K562 (cell line): ENCODE results near the gene MAU2. TPM values are rescaled to one million over a fixed set of nuclear protein-coding genes. Genes with fewer than 3 reads are reported as not detected.

Experiments
- CBX5 ChIP-seq: IDR thresholded peaks from 2 replicates; pipeline ENCODE4 v1.6.1; 2014; ENCODE audit warnings: low read depth, borderline replicate concordance
- CXXC5 ChIP-seq: fragments of 250-450 bp; sonication (Bioruptor Pico); IDR thresholded peaks from 2 replicates; pipeline ENCODE4 v1.8.0; 2022; ENCODE audit warnings: inconsistent platforms, mild to moderate bottlenecking, moderate library complexity
- FOXO4 ChIP-seq: fragments of 450-650 bp; formaldehyde crosslinking; IDR thresholded peaks from 2 replicates; pipeline ENCODE4 v1.4.0; 2020; ENCODE audit warnings: mild to moderate bottlenecking, moderate library complexity
- JUNB ChIP-seq: fragments of 450-650 bp; formaldehyde crosslinking; conservative IDR thresholded peaks from 2 replicates; pipeline ENCODE4 v1.4.0; 2020; ENCODE audit warnings: mild to moderate bottlenecking
- MXI1 ChIP-seq: IDR thresholded peaks from 2 replicates; pipeline ENCODE4 v1.6.1; 2011; ENCODE audit warnings: low read depth, mild to moderate bottlenecking, improper control_type of control experiment, low read length
- SMARCC2 ChIP-seq: fragments of 450-650 bp; IDR thresholded peaks from 2 replicates; pipeline ENCODE4 v1.6.1; 2017; ENCODE audit warnings: antibody characterized with exemption, moderate library complexity, mild to moderate bottlenecking, low read depth
- TSHZ1 ChIP-seq: fragments of 250-450 bp; sonication (Bioruptor Pico); IDR thresholded peaks from 2 replicates; pipeline ENCODE4 v1.4.0; 2020; ENCODE audit warnings: mild to moderate bottlenecking, moderate library complexity
- ZNF445 ChIP-seq: fragments of 250-450 bp; sonication (Bioruptor Pico); IDR thresholded peaks from 2 replicates; pipeline ENCODE4 v1.4.0; 2020; ENCODE audit warnings: low read depth, mild to moderate bottlenecking, moderate library complexity
- polyA plus RNA-seq, 8 experiments: library from polyadenylated mRNA; depleted of rRNA in 4 of 8; stranded (reverse) in 5 of 8; unstranded in 3 of 8; fragments of >200 nt; fragmentation: Nextera tagmentation in 2 of 8; fragmentation: Illumina TruSeq in 1 of 8; extraction: Ambion mirVana in 2 of 8; extraction: Trizol in 1 of 8; gene quantifications; 2 replicates each; pipeline versions ENCODE4 v1.2.1 to v1.2.3, GENCODE V29; 2011 to 2014; ENCODE audit warnings: inconsistent platforms in 1 of 8, missing spikeins in 1 of 8
- total RNA-seq, 7 experiments: library from RNA; depleted of rRNA in 6 of 7; stranded (reverse); fragments of >200 nt in 6 of 7; fragmentation: Illumina TruSeq in 2 of 7; extraction: Trizol in 2 of 7; gene quantifications; 2 replicates each; pipeline versions ENCODE4 v1.2.1 to v1.2.3, GENCODE V29; 2011 to 2021; ENCODE audit warnings: low replicate concordance in 1 of 7

Gene MAU2
- total and polyA plus RNA-seq, 9 of the 15 experiments (the other 6 are each of a cell fraction or from before 2014, with no cell fraction given), result 1.2 to 48.1 (median 19.4) TPM

GRCh38 chr19:19280561-19280960 lies 40.1 kb upstream of the MAU2 start (continued):
- TF ChIP-seq CXXC5 (CRISPR knock-in tag) (no peak), JUNB (no peak), FOXO4 (CRISPR knock-in tag) (no peak), CBX5 (no peak), ZNF445 (no peak), TSHZ1 (CRISPR knock-in tag) (no peak), MXI1 (no peak), SMARCC2 (no peak)
